HG03060 (cell line): ENCODE data around the gene RASGRF2.
"Not testable (repeated sequence)": the region's sequence is repeated elsewhere in the genome, so short reads cannot be mapped to it uniquely, and the experiment has no call there.

ENCODE experiments used
- ATAC-seq: cut with Tn5 transposase; IDR thresholded peaks from one replicate; pipeline ENCODE4 v1.9.1; 2021; ENCODE audit warnings: low read depth, moderate number of reproducible peaks; ENCODE audit not compliant: unreplicated experiment

RASGRF2 gene

DNA sequence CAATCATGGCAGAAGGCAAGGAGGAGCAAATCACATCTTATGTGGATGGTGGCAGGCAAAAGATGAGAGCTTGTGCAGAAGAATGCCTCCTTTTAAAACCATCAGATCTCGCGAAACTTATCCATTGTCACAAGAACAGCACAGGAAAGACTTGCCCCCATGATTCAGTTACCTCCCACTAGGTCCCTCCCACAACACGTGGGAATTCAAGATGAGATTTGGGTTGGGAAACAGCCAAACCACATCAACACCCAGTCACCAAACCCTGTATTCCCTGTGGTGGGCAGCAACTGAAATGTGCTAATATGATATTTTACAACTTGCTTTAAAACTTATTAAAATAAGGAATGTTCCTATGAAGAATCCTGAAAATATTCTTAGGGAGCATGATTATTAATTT is 54.2 kb downstream of the RASGRF2 start:
- ATAC-seq: no peak

DNA sequence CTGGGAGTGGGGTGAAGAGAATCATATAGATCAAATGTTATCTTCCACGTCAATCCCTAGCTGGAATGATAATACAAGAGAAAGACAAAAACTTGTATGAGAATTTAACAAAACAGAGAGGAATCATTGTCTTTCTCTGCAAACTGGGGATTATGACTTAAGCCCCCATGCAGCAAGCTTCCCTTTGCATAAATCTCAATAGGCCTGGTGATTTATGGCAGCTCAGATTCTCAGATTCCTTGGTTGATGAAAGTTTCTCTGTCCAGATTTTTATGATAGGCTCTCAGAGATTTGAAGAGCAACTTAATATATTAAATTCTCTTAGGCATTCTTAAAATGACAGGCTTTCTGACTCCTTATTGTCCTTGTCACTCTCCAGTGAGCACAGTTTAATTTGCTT is 56.0 kb downstream of the RASGRF2 start:
- no peak for ATAC-seq

DNA sequence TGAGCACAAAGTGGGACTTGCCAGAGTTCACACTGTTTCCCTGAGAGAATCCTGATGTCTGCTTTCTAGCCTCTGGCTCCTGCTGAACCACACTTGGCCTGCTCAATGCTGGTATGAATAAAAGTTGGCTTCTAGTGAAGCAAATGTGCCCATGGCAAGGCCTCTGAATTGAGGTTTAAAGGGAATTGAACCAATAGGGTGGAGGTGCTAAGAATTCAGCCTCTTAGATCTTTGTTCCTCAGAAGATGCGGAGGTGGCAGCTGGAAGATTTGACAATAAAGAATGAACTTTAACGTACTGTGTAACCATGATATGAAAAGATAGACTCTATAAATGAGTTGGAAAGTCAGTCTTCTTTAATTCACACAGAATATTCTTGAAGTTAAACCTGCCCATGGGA is 57.2 kb downstream of the RASGRF2 start:
- no peak for ATAC-seq

DNA sequence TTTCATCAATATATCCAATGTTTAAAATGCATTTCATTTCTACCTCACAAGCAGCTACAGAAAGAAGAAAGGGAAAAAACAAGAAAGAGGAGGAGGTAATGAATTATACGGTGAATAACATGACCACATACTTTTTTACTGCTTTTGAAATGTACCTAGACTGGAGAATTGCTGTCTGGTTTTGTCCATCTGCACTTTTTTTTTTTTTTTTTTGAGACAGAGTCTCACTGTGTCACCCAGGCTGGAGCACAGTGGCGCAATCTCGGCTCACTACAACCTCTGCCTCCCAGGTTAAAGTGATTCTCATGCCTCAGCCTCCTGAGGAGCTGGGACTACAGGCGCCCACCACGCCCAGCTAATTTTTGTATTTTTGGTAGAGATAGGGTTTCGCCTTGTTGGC is 58.4 kb downstream of the RASGRF2 start:
- ATAC-seq: not testable (repeated sequence)

DNA sequence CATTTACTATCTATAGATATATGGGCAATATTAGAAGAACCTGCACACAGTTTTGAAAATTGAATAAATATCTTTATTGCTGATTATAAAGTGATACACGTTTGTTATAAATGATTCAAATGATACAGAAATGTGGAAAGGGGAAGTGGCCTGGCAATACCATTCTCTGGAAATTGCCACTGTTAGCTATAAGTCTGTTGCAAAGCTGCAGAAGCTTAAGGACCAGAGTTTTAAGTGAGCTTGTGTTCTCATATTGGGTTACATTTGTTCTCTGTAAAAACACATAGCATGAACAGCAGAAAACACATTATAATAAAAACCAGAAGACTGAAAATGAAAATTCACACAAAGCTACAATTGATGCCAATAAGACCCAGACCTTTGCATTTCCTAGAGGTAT is 59.6 kb downstream of the RASGRF2 start:
- no peak for ATAC-seq

DNA sequence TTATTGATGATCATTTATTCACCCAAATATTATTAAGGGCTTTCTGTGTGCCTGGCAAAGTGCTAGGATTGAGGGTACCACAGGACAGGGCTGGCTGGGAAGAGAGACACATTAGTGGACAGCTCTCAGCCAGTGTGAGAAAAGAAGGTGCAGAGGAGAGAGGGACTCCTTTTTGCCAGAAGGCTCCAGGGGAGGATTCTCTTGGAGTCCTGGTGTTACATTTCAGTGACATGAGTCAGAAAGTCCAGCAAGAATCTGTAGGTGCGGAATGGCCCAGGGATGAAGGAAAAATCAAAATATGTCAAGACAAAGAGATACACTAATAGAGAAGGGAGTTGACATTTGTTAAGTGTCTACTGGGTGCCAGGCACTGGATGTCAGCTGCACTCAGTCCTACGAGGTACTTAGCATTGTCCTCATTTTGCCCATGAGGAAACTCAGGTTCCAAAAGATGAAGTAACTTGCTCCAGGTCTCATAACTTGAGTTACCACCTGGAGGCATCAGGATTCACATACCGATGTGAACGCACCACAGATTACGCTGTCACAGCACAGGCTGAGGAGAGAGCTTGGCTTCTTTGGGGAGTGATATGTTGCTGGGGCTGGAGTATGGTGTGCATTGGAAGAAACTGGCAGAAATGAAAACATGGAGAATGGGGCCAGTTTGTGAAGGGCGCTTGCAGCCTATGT is 60.5 kb downstream of the RASGRF2 start:
- no peak for ATAC-seq

DNA sequence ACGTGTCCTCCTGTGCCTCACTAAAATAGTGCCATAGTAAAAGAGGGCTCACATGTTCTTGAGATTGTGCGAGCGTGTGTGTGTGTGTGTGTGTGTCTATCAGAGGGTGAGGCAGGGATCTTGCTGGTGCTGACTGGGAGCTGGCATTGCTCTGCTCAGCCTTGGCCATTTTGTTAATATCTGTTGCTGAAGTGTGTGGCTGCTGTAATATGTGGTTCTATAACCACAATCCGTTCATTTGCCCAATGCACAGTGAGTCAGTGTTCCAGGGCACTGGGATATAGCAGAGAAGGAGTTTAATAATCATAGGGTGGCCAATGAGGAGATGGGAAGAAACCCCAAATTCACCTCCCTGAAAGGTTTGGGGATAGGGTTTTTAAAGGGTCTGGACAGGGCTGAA is 61.3 kb downstream of the RASGRF2 start:
- ATAC-seq: no peak

DNA sequence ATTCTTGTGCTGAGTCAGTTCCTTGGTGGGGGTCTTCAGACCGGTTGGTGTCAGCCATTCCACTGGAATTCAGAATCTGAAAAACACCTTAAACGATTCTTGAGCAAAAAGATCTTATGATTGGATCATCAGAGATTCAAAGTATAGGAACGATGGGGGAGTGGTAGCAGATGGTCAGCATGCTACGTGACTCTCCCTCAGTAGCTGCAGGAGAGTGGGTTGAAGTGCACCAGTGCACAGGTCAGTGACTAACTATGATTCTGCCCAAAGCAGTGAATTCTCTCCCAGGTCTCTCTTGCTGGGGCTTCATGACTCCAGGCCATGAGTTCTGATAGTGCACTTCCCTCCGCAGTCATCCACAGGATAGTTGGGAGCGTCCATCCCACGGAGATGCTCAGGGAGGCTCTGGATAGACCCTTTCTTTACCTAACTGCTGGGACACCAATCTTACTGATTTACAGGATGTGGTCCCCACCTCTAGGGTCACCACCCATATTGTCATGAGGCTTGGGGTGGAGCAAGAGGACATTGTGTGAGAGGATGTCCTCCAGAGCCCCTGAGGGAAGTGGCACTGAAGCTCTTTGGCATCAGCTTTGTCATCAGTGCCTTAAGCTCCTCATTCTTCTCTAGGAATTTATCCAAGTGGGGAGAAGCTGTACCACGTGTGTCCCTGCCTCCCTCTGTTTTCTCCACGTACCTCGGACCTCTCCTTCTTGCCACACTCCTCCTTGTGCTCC is 62.0 kb downstream of the RASGRF2 start:
- no peak for ATAC-seq

DNA sequence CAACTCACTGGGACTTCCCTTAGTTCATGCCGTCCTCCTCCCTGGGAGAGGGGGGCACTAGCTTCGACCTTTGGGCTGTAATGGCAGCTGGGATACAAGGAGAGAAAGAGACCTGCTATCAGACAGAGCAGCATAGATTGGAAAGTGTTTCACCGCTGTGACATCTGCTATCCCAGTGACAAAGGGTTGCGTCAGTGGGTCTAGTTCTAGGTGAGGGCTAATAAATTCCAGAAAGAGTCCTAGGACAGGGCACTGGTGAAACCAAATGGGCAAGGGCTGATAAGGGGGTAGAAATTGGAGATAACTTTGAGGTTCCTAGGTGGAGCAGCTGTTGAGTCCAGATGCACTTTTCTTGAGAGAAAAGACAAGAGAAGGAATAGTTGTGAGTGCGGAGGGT is 62.5 kb downstream of the RASGRF2 start:
- ATAC-seq: no peak

DNA sequence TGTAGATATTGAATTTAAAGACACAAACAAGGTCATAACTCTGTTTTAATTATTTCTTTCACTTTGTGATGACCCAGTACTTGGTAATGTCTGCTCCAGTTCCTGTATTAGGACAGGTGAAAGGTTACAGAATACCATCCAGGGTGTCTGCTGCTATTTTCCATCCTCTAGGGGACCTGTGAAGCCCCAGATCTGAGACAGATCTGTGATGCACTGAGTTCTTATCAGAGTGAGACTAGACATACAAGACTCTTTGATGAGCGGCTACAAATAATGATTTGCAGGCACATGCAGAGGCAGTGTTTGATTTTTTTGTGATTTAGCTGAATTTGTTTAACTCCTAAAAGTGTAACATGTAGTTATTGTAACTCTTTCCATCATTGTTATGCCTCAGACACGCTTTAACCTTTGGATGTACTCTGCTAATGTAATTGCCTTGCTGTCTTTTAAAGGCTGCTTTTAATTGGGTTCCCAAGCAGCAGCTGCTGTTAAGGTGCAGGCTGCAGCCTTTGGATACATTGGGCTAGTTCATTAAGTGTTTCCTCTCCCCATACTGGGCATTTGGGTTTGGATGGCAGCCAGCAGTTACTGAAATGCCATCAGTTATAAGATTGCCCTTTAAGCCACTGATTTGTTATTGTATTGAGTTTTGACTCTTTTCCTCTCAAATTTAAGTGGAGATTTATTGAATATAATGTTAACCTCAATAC is 63.3 kb downstream of the RASGRF2 start:
- no peak for ATAC-seq

DNA sequence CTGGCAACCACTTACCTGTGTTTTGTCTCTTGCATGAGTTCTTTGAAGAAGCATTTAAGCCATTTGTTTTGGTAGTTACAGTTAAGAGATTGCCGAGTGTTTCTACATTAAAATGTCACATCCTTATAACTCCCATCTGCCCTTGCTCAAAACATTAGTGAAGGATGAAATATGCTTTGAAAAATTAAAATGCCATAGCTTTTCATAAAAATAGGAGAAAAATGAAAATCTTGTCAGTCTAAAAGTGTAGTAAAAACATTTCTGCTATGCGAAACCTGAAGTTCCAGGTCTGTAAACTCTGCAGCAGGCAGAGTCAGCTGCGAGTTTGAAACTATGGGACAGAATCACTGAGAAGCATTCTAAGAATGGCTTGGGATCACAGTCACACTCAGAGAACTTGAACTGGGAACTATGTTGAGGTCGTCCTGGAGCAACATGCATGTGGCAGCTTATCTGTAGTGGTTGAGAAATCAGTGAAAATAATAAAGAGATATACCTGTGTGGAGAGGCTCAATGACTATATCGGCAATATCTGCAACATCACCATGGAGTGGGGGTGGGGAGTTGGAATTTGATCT is 67.4 kb downstream of the RASGRF2 start:
- ATAC-seq: no peak

DNA sequence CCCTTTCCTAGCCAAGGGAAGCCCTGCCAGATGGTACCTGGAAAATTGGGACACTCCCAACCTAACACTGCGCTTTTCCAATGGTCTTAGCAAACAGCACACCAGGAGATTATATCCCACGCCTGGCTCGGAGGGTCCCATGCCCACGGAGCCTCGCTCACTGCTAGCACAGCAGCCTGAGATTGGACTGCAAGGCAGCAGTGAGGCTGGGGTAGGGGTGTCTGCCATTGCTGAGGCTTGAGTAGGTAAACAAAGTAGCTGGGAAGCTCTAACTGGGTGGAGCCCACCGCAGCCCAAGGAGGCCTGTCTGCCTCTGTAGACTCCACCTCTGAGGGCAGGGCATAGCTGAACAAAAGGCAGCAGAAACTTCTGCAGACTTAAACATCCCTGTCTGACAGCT is 68.7 kb downstream of the RASGRF2 start:
- ATAC-seq: not testable (repeated sequence)

DNA sequence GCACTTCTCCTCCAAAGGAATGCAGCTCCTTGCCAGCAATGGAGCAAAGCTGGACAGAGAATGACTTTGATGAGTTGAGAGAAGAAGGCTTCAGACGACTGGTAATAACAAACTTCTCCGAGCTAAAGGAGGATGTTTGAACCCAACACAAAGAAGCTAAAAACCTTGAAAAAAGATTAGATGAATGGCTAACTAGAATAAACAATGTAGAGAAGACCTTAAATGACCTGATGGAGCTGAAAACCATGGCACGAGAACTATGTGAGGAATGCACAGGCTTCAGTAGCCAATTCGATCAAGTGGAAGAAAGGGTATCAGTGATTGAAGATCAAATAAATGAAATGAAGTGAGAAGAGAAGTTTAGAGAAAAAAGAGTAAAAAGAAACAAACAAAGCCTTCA is 69.6 kb downstream of the RASGRF2 start:
- ATAC-seq: not testable (repeated sequence)

DNA sequence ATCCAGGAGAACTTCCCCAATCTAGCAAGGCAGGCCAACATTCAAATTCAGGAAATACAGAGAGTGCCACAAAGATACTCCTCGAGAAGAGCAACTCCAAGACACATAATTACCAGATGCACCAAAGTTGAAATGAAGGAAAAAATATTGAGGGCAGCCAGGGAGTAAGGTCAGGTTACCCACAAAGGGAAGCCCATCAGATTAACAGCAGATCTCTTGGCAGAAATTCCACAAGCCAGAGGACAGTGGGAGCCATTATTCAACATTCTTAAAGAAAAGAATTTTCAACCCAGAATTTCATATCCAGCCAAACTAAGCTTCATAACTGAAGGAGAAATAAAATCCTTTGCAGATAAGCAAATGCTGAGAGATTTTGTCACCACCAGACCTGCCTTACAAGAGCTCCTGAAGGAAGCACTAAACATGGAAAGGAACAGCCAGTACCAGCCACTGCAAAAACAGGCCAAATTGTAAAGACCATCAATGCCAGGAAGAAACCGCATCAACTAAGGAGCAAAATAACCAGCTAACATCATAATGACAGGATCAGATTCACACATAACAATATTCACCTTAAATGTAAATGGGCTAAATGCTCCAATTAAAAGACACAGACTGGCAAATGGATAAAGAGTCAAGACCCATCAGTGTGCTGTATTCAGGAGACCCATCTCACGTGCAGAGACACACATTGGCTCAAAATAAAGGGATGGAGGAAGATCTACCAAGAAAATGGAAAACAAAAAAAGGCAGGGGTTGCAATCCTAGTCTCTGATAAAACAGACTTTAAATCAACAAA is 70.3 kb downstream of the RASGRF2 start:
- ATAC-seq: not testable (repeated sequence)

DNA sequence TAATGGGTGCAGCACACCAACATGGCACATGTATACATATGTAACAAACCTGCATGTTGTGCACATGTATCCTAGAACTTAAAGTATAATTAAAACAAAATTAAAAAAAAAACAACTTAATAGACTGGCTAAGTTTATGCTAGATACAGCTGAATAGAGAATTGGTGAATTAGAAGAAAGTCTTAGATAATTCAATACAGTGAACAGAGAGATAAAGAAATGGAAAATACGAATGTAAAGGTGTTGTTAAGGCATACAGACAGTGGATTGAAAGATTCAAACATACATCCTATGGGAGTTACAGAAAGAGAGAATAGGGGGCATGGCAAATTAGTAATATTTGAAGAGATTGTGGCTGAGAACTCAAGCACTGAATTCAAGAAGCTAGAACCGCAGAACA is 75.4 kb downstream of the RASGRF2 start:
- no peak for ATAC-seq

DNA sequence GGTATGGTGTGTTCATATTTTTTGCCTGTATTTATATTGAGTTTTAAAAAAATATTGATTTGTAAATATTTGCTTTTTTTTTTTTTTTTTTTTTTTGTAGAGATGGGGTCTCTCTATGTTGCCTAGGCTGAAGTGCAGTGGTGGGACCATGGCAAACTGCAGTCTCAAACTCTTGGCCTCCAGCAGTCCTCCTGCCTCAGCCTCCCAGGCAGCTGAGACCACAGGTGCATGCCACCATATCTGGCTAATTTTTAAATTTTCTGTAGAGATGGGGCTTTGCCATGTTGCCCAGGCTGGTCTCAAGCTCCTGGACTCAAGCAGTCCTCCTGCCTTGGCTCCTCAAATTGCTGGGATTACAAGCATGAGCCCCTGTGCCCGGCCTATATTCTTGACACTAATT is 78.3 kb downstream of the RASGRF2 start:
- no peak for ATAC-seq

DNA sequence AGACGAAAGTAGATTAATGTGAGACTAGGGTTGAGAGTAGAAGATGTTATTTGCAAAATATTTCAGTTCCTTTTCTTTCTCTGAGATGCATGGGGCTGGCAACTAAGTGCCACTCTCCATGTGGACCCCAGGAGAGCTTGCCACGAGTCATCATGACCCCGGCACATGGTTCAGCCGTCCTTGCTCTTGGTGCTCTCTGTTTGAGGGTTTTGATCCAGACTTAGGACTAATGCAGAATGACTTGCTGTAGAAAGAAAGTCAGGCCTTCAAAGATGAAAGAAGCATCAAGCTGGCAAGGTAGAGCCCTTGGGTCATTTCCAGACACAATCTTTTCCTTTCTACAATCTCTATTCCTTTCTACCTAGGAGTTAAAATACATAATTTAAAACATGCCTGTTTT is 84.7 kb downstream of the RASGRF2 start:
- ATAC-seq: no peak

DNA sequence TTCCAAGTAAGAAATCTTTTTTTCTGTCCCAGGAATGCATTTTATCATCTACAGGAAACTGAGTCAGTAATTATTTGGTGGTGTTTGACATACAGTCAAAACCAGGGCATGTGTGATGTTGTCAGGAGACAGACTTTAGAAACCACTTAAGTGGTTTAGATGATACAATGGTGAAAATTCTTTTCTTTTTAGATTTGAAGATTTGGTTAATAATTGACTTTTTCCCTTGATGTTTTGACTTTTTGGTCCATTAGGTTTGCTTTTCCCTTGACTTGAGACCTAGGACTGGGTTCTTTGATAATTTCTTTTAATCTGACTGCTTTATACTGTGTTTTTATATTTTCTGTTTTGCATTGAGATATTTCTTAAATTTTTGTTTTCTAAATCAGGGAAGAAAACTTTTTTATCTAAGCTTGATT is 85.2 kb downstream of the RASGRF2 start:
- ATAC-seq: no peak

DNA sequence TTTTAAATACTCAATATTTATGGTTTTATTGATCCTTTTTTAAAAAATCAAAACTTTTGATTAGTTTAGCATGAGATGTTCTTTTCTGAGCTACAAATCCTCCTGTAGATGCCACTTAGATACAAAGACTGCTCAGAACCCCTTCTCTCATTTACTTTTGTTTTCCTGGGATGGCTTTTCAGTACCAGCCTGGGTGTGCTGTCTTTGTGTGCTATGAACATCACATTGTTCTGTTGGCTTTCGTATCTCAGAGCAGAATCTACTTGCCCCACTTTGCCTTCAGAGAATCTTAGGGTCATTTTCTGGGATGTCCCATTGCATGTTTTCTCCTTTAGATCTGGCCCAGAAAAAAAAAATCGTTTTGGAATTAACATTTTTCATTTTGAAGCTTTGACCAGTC is 85.9 kb downstream of the RASGRF2 start:
- no peak for ATAC-seq

DNA sequence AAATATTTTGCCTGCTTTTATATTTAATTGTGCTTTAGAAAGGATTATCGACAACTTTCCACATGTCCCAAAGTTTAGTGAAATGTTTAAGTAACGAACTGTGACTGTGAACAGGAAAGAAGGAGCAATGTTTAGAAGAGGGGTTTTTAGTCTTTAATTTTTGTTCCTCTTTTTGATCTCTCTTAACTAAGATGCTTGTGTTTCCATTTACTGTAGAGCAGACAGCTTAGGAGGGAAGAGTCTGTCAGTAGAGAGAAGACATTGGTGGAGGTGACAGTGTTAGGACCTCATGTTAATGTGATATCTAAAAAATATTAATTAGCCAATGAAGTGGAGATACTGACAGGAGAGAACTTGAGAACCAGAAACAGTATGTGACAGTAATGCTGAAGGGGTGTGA is 92.2 kb downstream of the RASGRF2 start:
- ATAC-seq: no peak
